Measurements from ENCODE around the gene BBS7.

GRCh38 chr4:121794505-121795188, 75.6 kb downstream of the BBS7 start:
- TF ChIP-seq YY1 (IDR thresholded peaks at IDR 0.05; ENCODE audit: low read depth) (no peak), CTCF (IDR thresholded peaks at IDR 0.05) (no peak)

All from SK-N-SH (cell line).